Neutrophil (primary cell): ENCODE measurements around the gene PIGC.

ENCODE experiments used
- H3K27ac ChIP-seq: fragments of 200-600 bp; sonication (generic); 2 replicates; pipeline ENCODE4 v1.5.1; 2016; ENCODE audit warnings: mild to moderate bottlenecking, moderate library complexity
- H3K27me3 ChIP-seq: fragments of 200-600 bp; sonication (generic); 2 replicates; pipeline ENCODE4 v1.6.0; 2016; ENCODE audit warnings: mild to moderate bottlenecking
- H3K36me3 ChIP-seq: fragments of 200-600 bp; sonication (generic); 2 replicates; pipeline ENCODE4 v1.5.1; 2017
- H3K4me1 ChIP-seq, 2 experiments: fragments of 200-600 bp in 1 of 2; sonication (generic) in 1 of 2; 1 replicate in 1 of 2; 2 replicates in 1 of 2; pipeline versions ENCODE4 v1.5.1 to v1.6.1; 2013 to 2016; ENCODE audit warnings: low read depth in 1 of 2, low read length in 1 of 2, mild to moderate bottlenecking in 1 of 2, moderate library complexity in 1 of 2; ENCODE audit not compliant: control insufficient read depth in 1 of 2, insufficient read depth in 1 of 2
- H3K4me3 ChIP-seq, 2 experiments: fragments of 200-600 bp in 1 of 2; sonication (generic) in 1 of 2; 1 replicate in 1 of 2; 2 replicates in 1 of 2; pipeline ENCODE4 v1.5.1; 2013 to 2016; ENCODE audit warnings: low read depth in 1 of 2, low read length in 1 of 2, mild to moderate bottlenecking in 1 of 2, moderate library complexity in 1 of 2
- H3K9me3 ChIP-seq: fragments of 200-600 bp; sonication (generic); 2 replicates; pipeline ENCODE4 v1.5.1; 2016
- TF ChIP-seq, protein P1 (sequence below): fragments of 200-600 bp; sonication (generic); IDR thresholded peaks from 2 replicates; pipeline ENCODE4 v1.5.1; 2016; ENCODE audit warnings: antibody characterized with exemption

The PIGC gene

DNA sequence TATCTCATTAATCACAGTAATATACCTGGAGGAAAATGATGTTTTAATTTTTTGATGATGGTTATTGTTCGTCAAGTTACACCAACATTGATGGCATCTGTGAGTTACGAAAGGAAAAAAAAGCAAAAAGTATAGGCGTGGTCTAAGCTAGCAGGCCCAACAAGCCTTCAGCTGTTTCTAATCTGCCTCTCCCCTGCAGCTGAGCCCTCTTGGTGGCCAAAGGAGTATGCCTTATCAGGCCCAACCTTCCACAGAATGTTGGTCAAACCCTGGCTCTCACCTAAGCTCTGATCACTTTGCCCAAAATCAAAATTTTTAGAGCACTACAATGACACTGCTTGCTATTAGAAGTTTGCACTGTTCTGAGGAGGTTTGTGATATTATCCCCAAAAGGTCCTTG lies 18.5 kb downstream of the PIGC start:
- Histone ChIP-seq H3K27ac (no peak overlapping the region), H3K36me3 (no peaks in the 10 kb centered on the region)

GRCh38 chr1:172423336-172423735 lies 20.5 kb downstream of the PIGC start:
- Histone ChIP-seq H3K27ac (no peak overlapping the region), H3K9me3 (no peaks in the 10 kb centered on the region), H3K36me3 (no peaks in the 10 kb centered on the region), H3K4me1 (no peaks in the 10 kb centered on the region), H3K27me3 (no peaks in the 10 kb centered on the region), H3K4me3 (no peak overlapping the region)
- TF ChIP-seq, protein P1, sequence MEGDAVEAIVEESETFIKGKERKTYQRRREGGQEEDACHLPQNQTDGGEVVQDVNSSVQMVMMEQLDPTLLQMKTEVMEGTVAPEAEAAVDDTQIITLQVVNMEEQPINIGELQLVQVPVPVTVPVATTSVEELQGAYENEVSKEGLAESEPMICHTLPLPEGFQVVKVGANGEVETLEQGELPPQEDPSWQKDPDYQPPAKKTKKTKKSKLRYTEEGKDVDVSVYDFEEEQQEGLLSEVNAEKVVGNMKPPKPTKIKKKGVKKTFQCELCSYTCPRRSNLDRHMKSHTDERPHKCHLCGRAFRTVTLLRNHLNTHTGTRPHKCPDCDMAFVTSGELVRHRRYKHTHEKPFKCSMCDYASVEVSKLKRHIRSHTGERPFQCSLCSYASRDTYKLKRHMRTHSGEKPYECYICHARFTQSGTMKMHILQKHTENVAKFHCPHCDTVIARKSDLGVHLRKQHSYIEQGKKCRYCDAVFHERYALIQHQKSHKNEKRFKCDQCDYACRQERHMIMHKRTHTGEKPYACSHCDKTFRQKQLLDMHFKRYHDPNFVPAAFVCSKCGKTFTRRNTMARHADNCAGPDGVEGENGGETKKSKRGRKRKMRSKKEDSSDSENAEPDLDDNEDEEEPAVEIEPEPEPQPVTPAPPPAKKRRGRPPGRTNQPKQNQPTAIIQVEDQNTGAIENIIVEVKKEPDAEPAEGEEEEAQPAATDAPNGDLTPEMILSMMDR, result no peak

More for the DNA sequence above, 18.5 kb downstream of the PIGC start:
- Histone ChIP-seq H3K4me1 (no peaks in the 10 kb centered on the region), H3K27me3 (no peaks in the 10 kb centered on the region), H3K9me3 (no peaks in the 10 kb centered on the region), H3K4me3 (no peak overlapping the region)
- TF ChIP-seq, protein P1, result no peak

DNA sequence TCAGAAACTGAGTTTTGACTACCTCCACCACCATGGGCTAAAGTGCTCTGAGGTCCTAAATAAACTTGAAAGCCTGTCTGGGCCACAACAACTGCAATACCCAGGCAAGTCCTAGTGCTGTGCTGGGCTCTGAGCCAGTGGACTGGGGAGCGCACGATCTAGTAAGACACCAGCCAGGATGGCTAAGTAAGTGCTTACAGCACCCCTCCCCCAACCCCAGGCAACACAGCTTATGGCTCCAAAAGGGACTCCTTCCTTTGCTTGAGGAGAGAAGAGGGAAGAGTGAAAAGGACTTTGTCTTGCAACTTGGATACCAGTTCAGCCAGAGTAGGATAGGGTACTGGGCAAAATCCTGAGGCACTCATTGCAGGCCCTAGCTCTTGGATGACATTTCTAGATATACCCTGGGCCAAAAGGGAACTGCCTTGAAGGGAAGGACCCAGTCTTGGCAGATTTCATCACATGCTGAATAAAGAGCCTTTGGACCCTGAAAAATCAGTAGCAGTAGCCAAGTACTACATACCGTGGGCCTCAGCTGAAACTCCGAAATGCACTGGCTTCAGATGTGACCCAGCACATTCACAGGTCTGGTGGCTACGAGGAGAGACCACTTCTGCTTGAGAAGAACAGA lies 21.8 kb downstream of the PIGC start:
- TF ChIP-seq, protein P1, result no peak
- Histone ChIP-seq H3K27ac (no peak overlapping the region), H3K4me3 (no peak overlapping the region), H3K36me3 (no peaks in the 10 kb centered on the region), H3K27me3 (no peaks in the 10 kb centered on the region), H3K9me3 (no peaks in the 10 kb centered on the region), H3K4me1 (no peaks in the 10 kb centered on the region)

DNA sequence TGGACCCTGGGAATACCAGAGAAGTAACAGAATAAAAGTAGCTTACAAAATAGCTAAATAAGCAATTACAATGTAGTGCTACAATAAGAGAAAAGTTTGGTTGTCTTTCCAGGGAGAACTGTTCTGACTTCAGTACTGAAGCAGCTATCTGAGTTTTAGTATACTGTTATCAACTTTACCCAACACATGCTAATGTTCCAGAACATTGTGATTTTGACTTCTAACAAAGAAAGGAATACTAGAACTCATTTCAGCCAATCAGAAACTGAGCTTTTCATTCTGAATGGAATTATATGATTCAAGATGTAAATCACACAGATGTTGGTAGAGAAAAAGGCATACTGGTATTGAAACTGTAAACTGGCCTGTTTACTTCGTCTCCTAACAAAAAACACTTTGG lies 23.5 kb downstream of the PIGC start, which contains the start of gene C1orf105:
TSS of gene C1orf105 (plus strand) at position 301 of the 400 bp plus-strand sequence. CDS start 201 bp downstream, outside the sequence.
- TF ChIP-seq, protein P1, result no peak

DNA sequence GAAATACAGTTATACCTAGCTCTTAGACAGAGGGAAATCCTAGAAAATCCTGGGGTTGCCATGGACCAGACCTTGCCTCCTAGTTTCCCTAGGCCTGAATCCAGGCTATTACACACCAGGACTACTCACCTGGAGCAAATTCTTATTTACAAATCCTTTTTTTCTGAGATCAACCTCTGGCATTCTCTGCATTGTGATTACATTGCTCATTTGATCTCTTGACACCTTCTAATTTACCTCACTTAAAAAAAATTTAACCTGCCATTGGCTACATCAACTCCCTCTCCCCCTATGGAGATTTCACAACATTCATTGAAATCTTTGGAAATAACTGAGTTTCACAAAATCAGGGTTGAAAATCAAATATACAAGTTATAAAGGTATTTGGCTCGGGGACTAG lies 26.3 kb downstream of the PIGC start:
- Histone ChIP-seq H3K27me3 (no peaks in the 10 kb centered on the region), H3K4me1 (no peaks in the 10 kb centered on the region), H3K27ac (no peak overlapping the region), H3K4me3 (no peak overlapping the region), H3K36me3 (no peaks in the 10 kb centered on the region), H3K9me3 (no peaks in the 10 kb centered on the region)
- TF ChIP-seq, protein P1, result no peak

More for the DNA sequence above, 23.5 kb downstream of the PIGC start, which contains the start of gene C1orf105:
- H3K27ac ChIP-seq, result no peak within 1 kb of the TSS
- H3K4me3 ChIP-seq, result no peak within 1 kb of the TSS
- no peaks in the 10 kb centered on the region for H3K36me3 ChIP-seq
- no peaks in the 10 kb centered on the region for H3K4me1 ChIP-seq
- no peaks in the 10 kb centered on the region for H3K9me3 ChIP-seq
- H3K27me3 ChIP-seq, result no peaks in the 10 kb centered on the region
